ENCODE data around the gene NUDCD3. TPM values are rescaled to one million over a fixed set of nuclear protein-coding genes. Genes with fewer than 3 reads are reported as not detected.

The NUDCD3 gene
- 39.3 TPM for total RNA-seq

- Histone ChIP-seq H3K4me1 (peaks cover 4 to 25% of the 10 kb centered on the region in 2 donors), H3K27me3 (no peaks in the 10 kb centered on the region), H3K9me3 (no peaks in the 10 kb centered on the region), H3K27ac (peak within 1 kb of the TSS; percentile 97), H3K4me3 (peak within 1 kb of the TSS; percentile 89 to 95), H3K36me3 (no peaks in the 10 kb centered on the region)
- intact Hi-C loops (cut with DNase I): loop anchor here (2.0 to 10.0 kb wide), 4 partner anchors 82 to 366 kb away; partner anchors contain the start of genes DDX56 and POLD2
- peak in 2 of 3 experiments; percentile 17 to 30 for TF ChIP-seq CTCF (IDR thresholded peaks at IDR 0.05)
- DNase-seq (ENCODE audit: low spot score in 2 of 2): peak; percentile 28 to 89
These were observed at the start of gene NUDCD3 for GRCh38 chr7:44490351-44491200. NUDCD3 (minus strand) TSS chr7:44490658; CDS start chr7:44490600, 58 bp downstream.

- Histone ChIP-seq H3K27ac (no peak overlapping the region), H3K36me3 (no peaks in the 10 kb centered on the region), H3K4me3 (no peak overlapping the region), H3K27me3 (no peaks in the 10 kb centered on the region), H3K4me1 (no peaks in the 10 kb centered on the region), H3K9me3 (no peaks in the 10 kb centered on the region)
- intact Hi-C loops (cut with DNase I): no loop called here
- DNase-seq (ENCODE audit: low spot score in 2 of 2): no peak
- TF ChIP-seq CTCF (IDR thresholded peaks at IDR 0.05): no peak
These were observed 49.4 kb upstream of the NUDCD3 start for GRCh38 chr7:44539669-44540506.

- no peaks in the 10 kb centered on the region for H3K36me3 ChIP-seq
- H3K27me3 ChIP-seq: no peaks in the 10 kb centered on the region
- no peaks in the 10 kb centered on the region for H3K4me1 ChIP-seq
- H3K27ac ChIP-seq: no peak overlapping the region
- TF ChIP-seq CTCF (IDR thresholded peaks at IDR 0.05): no peak
- no peak overlapping the region for H3K4me3 ChIP-seq
- H3K9me3 ChIP-seq: no peaks in the 10 kb centered on the region
- DNase-seq (ENCODE audit: low spot score in 2 of 2): no peak
- intact Hi-C loops (cut with DNase I): no loop called here
These were observed 48.6 kb upstream of the NUDCD3 start for GRCh38 chr7:44538798-44539668.

- Histone ChIP-seq H3K4me1 (no peaks in the 10 kb centered on the region), H3K27me3 (no peaks in the 10 kb centered on the region), H3K4me3 (no peak overlapping the region), H3K36me3 (no peaks in the 10 kb centered on the region), H3K27ac (no peak overlapping the region), H3K9me3 (no peaks in the 10 kb centered on the region)
- TF ChIP-seq CTCF (IDR thresholded peaks at IDR 0.05): no peak
- intact Hi-C loops (cut with DNase I): no loop called here
- DNase-seq (ENCODE audit: low spot score in 2 of 2): no peak
These were observed 47.8 kb upstream of the NUDCD3 start for GRCh38 chr7:44538093-44538797.

GRCh38 chr7:44537442-44537841 lies 47.0 kb upstream of the NUDCD3 start:
- Histone ChIP-seq H3K9me3 (no peaks in the 10 kb centered on the region), H3K4me1 (no peaks in the 10 kb centered on the region), H3K27ac (no peak overlapping the region), H3K4me3 (no peak overlapping the region), H3K36me3 (no peaks in the 10 kb centered on the region), H3K27me3 (no peaks in the 10 kb centered on the region)
- no peak for TF ChIP-seq CTCF (IDR thresholded peaks at IDR 0.05)
- DNase-seq (ENCODE audit: low spot score in 2 of 2): no peak
- intact Hi-C loops (cut with DNase I): no loop called here

Data from ascending aorta (tissue), 2 donors.